Measurements from ENCODE around the gene SPON1. TPM values are rescaled to one million over a fixed set of nuclear protein-coding genes. Genes with fewer than 3 reads are reported as not detected.

SPON1 gene
- total RNA-seq, 1 donor from 2014 or later, result 76.8 TPM

- no peak for TF ChIP-seq CTCF (IDR thresholded peaks at IDR 0.05)
- intact Hi-C loops (cut with DNase I), result loop anchor here (10.0 kb wide), 1 partner anchor 287 kb away; no protein-coding TSS in a partner anchor
- no peaks in the 10 kb centered on the region for H3K9me3 ChIP-seq
- no peaks in the 10 kb centered on the region for H3K4me1 ChIP-seq
- DNase-seq (no peak), ATAC-seq (no peak)
- no peak overlapping the region for H3K27ac ChIP-seq
- no peak overlapping the region for H3K4me3 ChIP-seq
- H3K36me3 ChIP-seq, result no peaks in the 10 kb centered on the region
- no peaks in the 10 kb centered on the region for H3K27me3 ChIP-seq
Measured at GRCh38 chr11:14242187-14242586, 279.7 kb downstream of the SPON1 start.

GRCh38 chr11:14242733-14243132, 280.2 kb downstream of the SPON1 start:
- no peaks in the 10 kb centered on the region for H3K4me1 ChIP-seq
- TF ChIP-seq CTCF (IDR thresholded peaks at IDR 0.05), result no peak
- no peaks in the 10 kb centered on the region for H3K36me3 ChIP-seq
- no peak for ATAC-seq
- H3K27ac ChIP-seq, result no peak overlapping the region
- no peaks in the 10 kb centered on the region for H3K27me3 ChIP-seq
- intact Hi-C loops (cut with DNase I), result loop anchor here (10.0 kb wide), 1 partner anchor 288 kb away; no protein-coding TSS in a partner anchor
- no peak overlapping the region for H3K4me3 ChIP-seq
- no peaks in the 10 kb centered on the region for H3K9me3 ChIP-seq
- no peak for DNase-seq

DNA sequence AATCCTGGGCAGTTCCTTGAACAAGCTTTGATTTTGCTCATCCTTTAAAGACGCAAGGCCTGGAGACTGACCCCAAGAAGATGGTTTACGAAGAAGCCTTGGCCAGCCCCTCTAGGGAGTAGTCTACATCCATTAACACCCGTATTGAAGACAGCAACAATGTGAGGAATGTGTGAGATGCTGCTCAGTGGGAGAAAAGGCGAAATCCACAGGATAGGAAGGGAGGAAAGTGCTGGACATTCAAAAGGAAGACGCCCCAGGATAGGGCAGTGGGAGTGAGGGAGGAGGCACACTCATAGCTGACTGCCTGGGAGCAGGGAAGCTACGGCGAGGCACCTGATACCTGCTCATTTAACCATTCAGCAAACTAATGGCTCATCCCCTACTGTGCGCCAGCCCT, 282.4 kb downstream of the SPON1 start:
- TF ChIP-seq CTCF (IDR thresholded peaks at IDR 0.05), result no peak
- no peak overlapping the region for H3K4me3 ChIP-seq
- DNase-seq, result no peak
- H3K27me3 ChIP-seq, result peaks cover 5% of the 10 kb centered on the region
- H3K36me3 ChIP-seq, result no peaks in the 10 kb centered on the region
- no peak overlapping the region for H3K27ac ChIP-seq
- H3K4me1 ChIP-seq, result peaks cover 10% of the 10 kb centered on the region
- no peak for ATAC-seq
- H3K9me3 ChIP-seq, result no peaks in the 10 kb centered on the region
- intact Hi-C loops (cut with DNase I), result loop anchor here (10.0 kb wide), 1 partner anchor 290 kb away; no protein-coding TSS in a partner anchor

DNA sequence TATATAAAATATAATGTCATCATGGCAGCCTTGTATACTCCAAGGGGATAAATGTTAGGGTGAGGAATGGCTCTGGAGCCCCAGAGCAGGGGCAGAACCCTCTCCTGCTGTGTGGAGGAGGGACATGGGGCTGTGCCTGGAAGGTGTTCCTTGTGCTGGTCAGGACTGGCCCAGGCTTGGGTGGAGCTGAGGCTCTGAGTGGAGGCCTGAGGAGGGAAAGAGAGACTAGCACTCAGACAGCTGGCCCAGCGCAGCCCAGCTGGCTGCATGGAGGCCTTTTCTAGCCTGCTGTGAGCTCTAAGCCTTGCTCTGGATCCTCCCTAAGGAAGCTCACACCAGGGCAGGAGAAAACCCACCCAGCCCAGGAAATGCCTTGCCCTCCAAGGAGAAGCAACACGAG, 282.9 kb downstream of the SPON1 start:
- intact Hi-C loops (cut with DNase I), result loop anchor here (10.0 kb wide), 1 partner anchor 291 kb away; no protein-coding TSS in a partner anchor
- H3K4me1 ChIP-seq, result peaks cover 10% of the 10 kb centered on the region
- H3K36me3 ChIP-seq, result no peaks in the 10 kb centered on the region
- DNase-seq (no peak), ATAC-seq (no peak)
- no peak for TF ChIP-seq CTCF (IDR thresholded peaks at IDR 0.05)
- no peak overlapping the region for H3K27ac ChIP-seq
- H3K9me3 ChIP-seq, result no peaks in the 10 kb centered on the region
- H3K27me3 ChIP-seq, result peaks cover 5% of the 10 kb centered on the region
- no peak overlapping the region for H3K4me3 ChIP-seq

GRCh38 chr11:14248580-14248981, 286.1 kb downstream of the SPON1 start:
- Histone ChIP-seq H3K4me1 (peaks cover 17% of the 10 kb centered on the region), H3K9me3 (no peaks in the 10 kb centered on the region), H3K27me3 (peaks cover 5% of the 10 kb centered on the region), H3K4me3 (no peak overlapping the region), H3K27ac (no peak overlapping the region), H3K36me3 (no peaks in the 10 kb centered on the region)
- ATAC-seq, result no peak
- intact Hi-C loops (cut with DNase I), result loop anchor here (10.0 kb wide), 1 partner anchor 294 kb away; no protein-coding TSS in a partner anchor
- no peak for TF ChIP-seq CTCF (IDR thresholded peaks at IDR 0.05)
- no peak for DNase-seq

Data from upper lobe of right lung (tissue), 1 donor.